Kidney capillary endothelial cell (primary cell): Measurements from ENCODE around the gene ZBTB9.

Experiments
- DNase-seq: peaks from one replicate; pipeline ENCODE4 v3.0.0-alpha.2; 2018; ENCODE audit warnings: low spot score

The ZBTB9 gene

DNA sequence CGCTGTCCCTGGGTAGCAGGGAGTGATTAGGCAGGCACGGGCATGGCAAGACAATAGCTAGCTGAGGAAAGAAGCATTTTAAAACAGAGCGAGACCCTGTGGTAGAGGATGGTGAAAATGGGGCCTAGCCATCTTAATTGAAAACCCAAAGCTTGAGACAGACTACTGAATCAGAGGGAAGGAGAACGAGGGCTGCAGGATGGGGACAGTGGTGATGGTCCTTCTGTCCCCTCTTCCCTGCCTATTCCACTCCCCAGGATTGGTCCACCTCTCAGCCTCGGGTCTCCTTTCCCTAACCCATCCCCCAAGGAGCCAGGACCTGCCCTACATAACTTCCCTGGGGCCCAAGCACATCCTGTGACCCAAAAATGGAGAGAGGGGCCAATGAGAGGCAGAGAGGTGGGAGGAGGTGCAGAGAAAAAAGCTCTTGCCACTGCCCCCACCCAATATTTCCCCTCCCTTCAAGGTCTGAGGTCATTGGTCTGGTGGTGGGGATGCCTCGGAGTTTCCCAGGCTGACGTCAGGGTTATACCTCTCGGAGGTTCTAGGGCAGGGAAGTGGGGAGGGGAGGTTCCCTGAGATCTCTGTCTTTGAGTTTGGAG, 35.6 kb upstream of the ZBTB9 start:
- no peak for DNase-seq

- no peak for DNase-seq
Measured at GRCh38 chr6:33419580-33420490, 34.5 kb upstream of the ZBTB9 start, which contains the start of gene SYNGAP1. TSS of gene SYNGAP1 (plus strand) at chr6:33420065. CDS start at chr6:33420265, 200 bp downstream.

DNA sequence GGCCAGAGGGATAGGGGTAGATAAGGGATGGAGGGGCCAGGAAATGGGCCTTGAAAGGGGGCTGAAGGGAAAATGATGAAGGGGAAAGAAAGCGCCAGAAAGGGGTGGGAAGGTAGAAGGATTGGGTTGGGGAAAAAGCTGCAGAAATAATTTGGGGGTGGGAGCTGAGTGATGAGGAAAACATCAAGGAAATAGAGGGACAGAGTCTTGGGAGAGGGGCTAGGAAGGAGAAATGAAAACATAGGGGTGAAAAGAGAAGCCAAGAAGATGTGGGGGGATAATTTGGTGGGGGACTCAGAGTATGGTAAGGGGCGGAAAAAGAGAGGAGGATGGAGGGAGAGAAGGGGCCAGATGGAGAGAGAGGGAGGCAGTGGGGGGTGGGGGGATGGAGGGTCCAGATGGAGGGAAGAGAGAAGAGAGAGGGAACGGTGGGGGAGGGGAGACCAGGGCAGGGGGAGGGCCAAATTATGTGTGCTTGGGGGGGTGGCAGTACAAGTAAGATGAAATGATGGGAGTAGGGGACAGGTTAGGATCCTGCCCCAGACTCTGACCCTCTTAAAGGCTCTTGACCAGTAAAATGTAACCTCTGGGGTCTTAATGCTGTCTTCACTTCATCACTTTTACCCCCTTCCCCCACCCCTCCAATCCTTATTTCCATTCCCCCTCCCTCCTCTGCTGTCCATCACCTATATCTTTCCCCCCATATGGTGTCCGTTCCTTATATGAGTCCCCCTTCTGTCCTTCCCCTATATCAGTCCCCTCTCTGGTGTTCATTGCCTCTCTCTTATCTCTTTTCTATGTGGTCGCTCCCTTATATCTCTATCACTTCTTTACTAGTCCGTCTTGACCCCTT, 33.7 kb upstream of the ZBTB9 start:
- no peak for DNase-seq

- DNase-seq, result no peak
Measured at GRCh38 chr6:33421344-33421643, 33.1 kb upstream of the ZBTB9 start.

- DNase-seq, result no peak
Measured at GRCh38 chr6:33423777-33424176, 30.6 kb upstream of the ZBTB9 start.

GRCh38 chr6:33424855-33425667, 29.3 kb upstream of the ZBTB9 start:
- no peak for DNase-seq

GRCh38 chr6:33425668-33426577, 28.5 kb upstream of the ZBTB9 start:
- DNase-seq, result peak; percentile 52

GRCh38 chr6:33426590-33427511, 27.5 kb upstream of the ZBTB9 start:
- DNase-seq, result no peak

DNA sequence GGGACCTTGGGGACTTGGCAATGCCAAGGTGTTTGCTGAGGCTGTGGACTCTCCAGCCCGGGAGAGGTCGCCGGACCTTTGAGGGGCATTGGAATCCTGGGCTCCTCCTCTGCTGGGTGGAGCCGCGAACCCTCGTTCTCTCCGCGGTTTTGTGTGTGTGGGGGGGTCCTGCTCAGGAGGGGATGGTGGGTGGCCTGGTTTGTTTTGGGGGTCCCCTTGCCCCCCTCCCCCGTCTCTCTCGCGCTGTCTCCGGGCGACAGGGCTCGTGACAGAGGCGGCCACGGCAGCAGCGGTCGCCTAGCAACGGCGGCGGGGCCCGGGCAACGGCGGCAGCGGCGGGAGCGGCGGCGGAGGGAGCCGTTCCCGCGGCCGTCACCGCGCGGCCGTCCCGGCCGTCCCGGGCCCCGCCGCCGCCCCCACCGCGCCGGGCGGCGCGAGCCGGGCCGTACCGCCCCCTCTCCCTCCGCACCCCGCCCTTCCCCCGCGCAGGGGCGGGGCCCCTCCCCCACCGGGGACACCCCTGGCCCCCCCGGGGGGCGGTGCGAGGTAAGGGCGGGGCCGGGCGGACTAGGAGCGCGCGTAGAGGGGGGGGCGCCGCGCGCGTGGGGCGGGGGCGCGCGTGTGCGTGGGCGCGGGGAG, 26.7 kb upstream of the ZBTB9 start:
- DNase-seq, result no peak

- DNase-seq, result no peak
Measured at GRCh38 chr6:33428224-33428965, 26.0 kb upstream of the ZBTB9 start.

GRCh38 chr6:33428966-33429749, 25.2 kb upstream of the ZBTB9 start:
- no peak for DNase-seq

DNA sequence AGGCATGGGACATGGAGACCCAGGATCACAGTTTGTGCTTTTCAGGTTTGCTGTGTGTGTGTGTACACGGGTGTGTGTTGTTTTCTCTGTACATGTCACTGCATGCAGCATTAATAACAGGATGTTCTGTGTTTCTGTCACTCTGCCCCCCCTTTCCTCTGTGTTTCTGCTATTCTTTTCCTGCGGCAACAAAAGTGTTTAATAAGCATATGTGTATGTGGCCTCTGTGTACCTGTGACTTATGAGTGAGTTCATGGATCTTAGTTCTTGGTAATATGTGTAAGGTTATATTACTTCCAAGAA, 24.7 kb upstream of the ZBTB9 start:
- no peak for DNase-seq

- no peak for DNase-seq
Measured at GRCh38 chr6:33430334-33430733, 24.0 kb upstream of the ZBTB9 start.

- DNase-seq, result no peak
Measured at GRCh38 chr6:33430991-33431879, 23.1 kb upstream of the ZBTB9 start.

DNA sequence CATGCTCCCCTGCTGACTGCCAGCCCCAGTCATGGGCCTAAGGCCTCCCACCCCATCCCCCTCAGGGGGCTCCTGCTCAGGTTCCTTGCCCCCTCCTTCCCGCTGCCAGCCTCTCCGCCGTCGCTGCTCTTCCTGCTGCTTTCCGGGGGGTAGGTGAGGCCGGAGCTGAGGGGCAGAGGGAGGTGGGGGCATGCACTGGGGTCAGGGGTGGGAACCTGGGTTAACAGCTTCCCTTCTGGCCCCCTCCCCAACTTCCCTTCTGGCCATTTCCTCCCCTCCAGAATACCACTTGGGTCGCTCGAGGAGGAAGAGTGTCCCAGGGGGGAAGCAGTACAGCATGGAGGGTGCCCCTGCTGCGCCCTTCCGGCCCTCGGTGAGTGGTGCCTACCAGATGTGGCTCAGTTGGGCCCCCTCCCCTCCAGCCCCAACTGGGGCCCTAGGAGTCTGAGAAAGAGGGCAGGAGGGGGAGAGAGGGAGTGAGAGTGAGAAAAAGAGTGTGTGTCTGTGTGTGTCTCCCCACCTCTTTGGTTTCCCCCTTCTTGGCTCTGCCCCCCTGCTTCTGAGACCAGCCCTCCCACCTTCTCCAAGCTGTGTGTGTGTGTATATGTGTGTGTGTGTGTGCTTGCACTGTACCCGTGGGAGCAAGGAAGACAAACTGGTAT, 22.4 kb upstream of the ZBTB9 start:
- no peak for DNase-seq

DNA sequence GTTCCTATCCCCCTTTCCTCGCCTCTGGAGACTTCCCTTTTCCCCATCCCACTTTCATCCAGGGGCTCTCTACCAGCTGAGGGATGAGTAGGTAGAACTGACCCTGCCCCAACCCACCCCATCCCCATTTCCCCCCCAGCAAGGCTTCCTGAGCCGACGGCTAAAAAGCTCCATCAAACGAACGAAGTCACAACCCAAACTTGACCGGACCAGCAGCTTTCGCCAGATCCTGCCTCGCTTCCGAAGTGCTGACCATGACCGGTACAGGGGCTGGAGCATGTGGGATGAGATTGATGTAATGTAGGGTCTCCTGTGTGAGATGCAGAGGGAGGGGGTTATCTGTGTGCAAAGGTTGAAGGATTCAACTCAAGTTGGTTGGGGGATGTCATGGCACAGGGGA, 21.8 kb upstream of the ZBTB9 start:
- no peak for DNase-seq
